Fibroblast of lung (primary cell): Measurements from ENCODE around the gene ABL1. TPM values are rescaled to one million over a fixed set of nuclear protein-coding genes. Genes with fewer than 3 reads are reported as not detected.

Experiments used
- DNase-seq, 2 donors: peaks; one replicate each; pipeline versions ENCODE4 v3.0.0 to v3.0.0-alpha.2; 2010; ENCODE audit warnings: low read depth in 2 of 2
- H2AFZ ChIP-seq: 2 replicates; pipeline ENCODE4 v1.5.1; 2012; ENCODE audit warnings: low read length, control low read depth, inconsistent platforms
- H3K27ac ChIP-seq: 2 replicates; pipeline ENCODE4 v1.5.1; 2011; ENCODE audit warnings: low read length, control low read depth; ENCODE audit not compliant: insufficient read depth
- H3K27me3 ChIP-seq: 2 replicates; pipeline ENCODE4 v1.5.1; 2011; ENCODE audit warnings: mild to moderate bottlenecking, low read length; ENCODE audit not compliant: control insufficient read depth, insufficient read depth
- H3K36me3 ChIP-seq: 2 replicates; pipeline ENCODE4 v1.5.1; 2011; ENCODE audit warnings: low read length; ENCODE audit not compliant: control insufficient read depth, insufficient read depth
- H3K4me1 ChIP-seq: 2 replicates; pipeline ENCODE4 v1.5.1; 2011; ENCODE audit warnings: low read length; ENCODE audit not compliant: control insufficient read depth, insufficient read depth; ENCODE audit errors: extremely low read depth
- H3K4me2 ChIP-seq: 2 replicates; pipeline ENCODE4 v1.5.1; 2011; ENCODE audit warnings: low read length, control low read depth; ENCODE audit not compliant: insufficient read depth; ENCODE audit errors: extremely low read depth
- H3K4me3 ChIP-seq, 4 experiments: fragments of 200-600 bp in 1 of 4; sonication (generic) in 1 of 4; replicated peaks in 1 of 4; 2 replicates each; pipeline ENCODE4 v1.5.1; 2011 to 2016; ENCODE audit warnings: low read length in 4 of 4, low read depth in 3 of 4, mild to moderate bottlenecking in 3 of 4, control low read depth in 2 of 4, inconsistent platforms in 1 of 4, mixed read lengths in 1 of 4; ENCODE audit not compliant: insufficient read depth in 1 of 4; ENCODE audit errors: control extremely low read depth in 1 of 4
- H3K79me2 ChIP-seq: 2 replicates; pipeline ENCODE4 v1.5.1; 2012; ENCODE audit warnings: mild to moderate bottlenecking, low read length, inconsistent platforms; ENCODE audit not compliant: control insufficient read depth, insufficient read depth
- H3K9ac ChIP-seq: 2 replicates; pipeline ENCODE4 v1.5.1; 2011; ENCODE audit warnings: mild to moderate bottlenecking, low read length, control low read depth; ENCODE audit not compliant: insufficient read depth
- H3K9me3 ChIP-seq: 2 replicates; pipeline ENCODE4 v1.5.1; 2012; ENCODE audit warnings: low read depth, low read length; ENCODE audit not compliant: control insufficient read depth, insufficient read depth
- H4K20me1 ChIP-seq: 2 replicates; pipeline ENCODE4 v1.5.1; 2011; ENCODE audit warnings: low read length; ENCODE audit not compliant: control insufficient read depth, insufficient read depth; ENCODE audit errors: extremely low read depth
- CTCF ChIP-seq, 2 donors: IDR thresholded peaks in 1 of 2; conservative IDR thresholded peaks in 1 of 2; 1 replicate in 1 of 2; 2 replicates in 1 of 2; pipeline ENCODE4 v1.5.1; 2011 to 2012; ENCODE audit warnings: low read length in 2 of 2, control low read depth in 1 of 2, inconsistent platforms in 1 of 2, low read depth in 1 of 2, mild to moderate bottlenecking in 1 of 2
- EZH2 ChIP-seq: IDR thresholded peaks from 2 replicates; pipeline ENCODE4 v1.5.1; 2012; ENCODE audit warnings: low read length, control low read depth, mild to moderate bottlenecking; ENCODE audit errors: missing control alignments
- polyA plus RNA-seq, 2 donors: library from polyadenylated mRNA; depleted of rRNA in 1 of 2; stranded (reverse) in 1 of 2; unstranded in 1 of 2; fragments of >200 nt; gene quantifications; 2 replicates each; pipeline ENCODE4 v1.2.1, GENCODE V29; 2011 to 2012; ENCODE audit warnings: missing spikeins in 1 of 2
- total RNA-seq: library from RNA; depleted of rRNA; stranded (reverse); fragments of >200 nt; gene quantifications from 2 replicates; pipeline ENCODE4 v1.2.1, GENCODE V29; 2014

ABL1 gene
- total and polyA plus RNA-seq, 2 donors (not counting 1 experiment from before 2014, with no cell fraction given) = 46.6 to 65.4 TPM

GRCh38 chr9:130920762-130921299 is 85.8 kb downstream of the ABL1 start:
- DNase-seq = no peak
- Histone ChIP-seq H3K79me2 (no peaks in the 10 kb centered on the region), H3K4me3 (no peak overlapping the region), H3K9me3 (no peaks in the 10 kb centered on the region), H3K9ac (no peak overlapping the region), H3K27me3 (no peaks in the 10 kb centered on the region), H3K4me1 (no peaks in the 10 kb centered on the region), H3K36me3 (peaks cover 3% of the 10 kb centered on the region), H4K20me1 (no peaks in the 10 kb centered on the region), H3K27ac (no peak overlapping the region), H3K4me2 (no peak overlapping the region), H2AFZ (no peak overlapping the region)
- TF ChIP-seq EZH2 = no peak
- TF ChIP-seq CTCF (conservative IDR thresholded peaks at IDR 0.05 in 1 of 2, IDR thresholded peaks at IDR 0.05 in 1 of 2; ENCODE audit: low read depth in 1 of 2, low read length in 2 of 2) = no peak

DNA sequence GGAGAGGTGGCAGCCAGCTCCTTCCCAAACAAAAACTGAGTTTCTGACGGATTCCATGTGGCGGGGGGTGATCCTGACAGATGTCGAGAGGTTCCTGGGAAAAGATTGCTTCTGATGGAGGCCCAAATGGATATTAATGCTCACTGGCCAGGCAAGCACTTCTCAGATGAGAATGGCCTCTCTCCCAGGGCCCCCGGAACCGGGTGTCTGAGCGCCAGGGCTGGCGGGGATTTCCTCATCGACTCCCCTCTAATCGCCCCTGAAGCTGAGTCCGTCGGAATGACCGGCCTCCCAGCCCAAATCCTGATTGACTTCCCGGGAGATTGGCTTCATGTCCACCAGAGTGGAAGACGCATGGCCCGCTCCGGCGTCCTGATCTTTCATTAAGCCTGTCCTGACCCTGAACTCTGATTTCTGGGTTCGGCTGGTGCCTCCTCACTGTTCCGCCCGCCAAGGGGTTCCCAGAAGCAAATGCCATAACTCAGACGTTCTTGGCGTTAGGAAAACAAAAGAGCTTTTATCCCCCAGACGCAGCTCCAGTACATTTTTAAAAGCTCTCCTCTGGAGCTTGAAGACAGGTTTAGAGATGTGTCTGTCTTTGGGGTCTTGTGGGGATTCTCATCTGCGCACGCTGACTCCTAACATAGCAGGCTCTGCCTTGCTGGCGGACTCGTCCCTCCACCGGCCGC is 86.4 kb downstream of the ABL1 start:
- Histone ChIP-seq H3K4me1 (no peaks in the 10 kb centered on the region), H3K4me3 (no peak overlapping the region), H3K36me3 (peaks cover 3% of the 10 kb centered on the region), H3K4me2 (no peak overlapping the region), H3K79me2 (no peaks in the 10 kb centered on the region), H3K9ac (no peak overlapping the region), H3K9me3 (no peaks in the 10 kb centered on the region), H2AFZ (no peak overlapping the region), H3K27ac (no peak overlapping the region), H3K27me3 (no peaks in the 10 kb centered on the region), H4K20me1 (no peaks in the 10 kb centered on the region)
- DNase-seq = no peak
- no peak for TF ChIP-seq EZH2
- TF ChIP-seq CTCF (conservative IDR thresholded peaks at IDR 0.05 in 1 of 2, IDR thresholded peaks at IDR 0.05 in 1 of 2; ENCODE audit: low read depth in 1 of 2, low read length in 2 of 2) = no peak

- Histone ChIP-seq H3K9me3 (no peaks in the 10 kb centered on the region), H3K27ac (no peak overlapping the region), H3K9ac (no peak overlapping the region), H3K36me3 (peaks cover 3% of the 10 kb centered on the region), H2AFZ (no peak overlapping the region), H3K79me2 (no peaks in the 10 kb centered on the region), H3K27me3 (no peaks in the 10 kb centered on the region), H4K20me1 (no peaks in the 10 kb centered on the region), H3K4me2 (no peak overlapping the region), H3K4me1 (no peaks in the 10 kb centered on the region), H3K4me3 (no peak overlapping the region)
- TF ChIP-seq EZH2 (no peak), CTCF (conservative IDR thresholded peaks at IDR 0.05 in 1 of 2, IDR thresholded peaks at IDR 0.05 in 1 of 2; ENCODE audit: low read depth in 1 of 2, low read length in 2 of 2) (no peak)
- DNase-seq = no peak
Observed at GRCh38 chr9:130921989-130922892, 87.2 kb downstream of the ABL1 start.
